Iris pigment epithelial cell (primary cell): ENCODE data around the gene TBX10.
"Not testable (repeated sequence)": the region's sequence is repeated elsewhere in the genome, so short reads cannot be mapped to it uniquely, and the experiment has no call there.

ENCODE experiments used
- DNase-seq: peaks from one replicate; pipeline ENCODE4 v3.0.0-alpha.2; 2011; ENCODE audit warnings: low read depth

Gene TBX10

GRCh38 chr11:67645521-67646461 lies 6.2 kb upstream of the TBX10 start:
- no peak for DNase-seq

DNA sequence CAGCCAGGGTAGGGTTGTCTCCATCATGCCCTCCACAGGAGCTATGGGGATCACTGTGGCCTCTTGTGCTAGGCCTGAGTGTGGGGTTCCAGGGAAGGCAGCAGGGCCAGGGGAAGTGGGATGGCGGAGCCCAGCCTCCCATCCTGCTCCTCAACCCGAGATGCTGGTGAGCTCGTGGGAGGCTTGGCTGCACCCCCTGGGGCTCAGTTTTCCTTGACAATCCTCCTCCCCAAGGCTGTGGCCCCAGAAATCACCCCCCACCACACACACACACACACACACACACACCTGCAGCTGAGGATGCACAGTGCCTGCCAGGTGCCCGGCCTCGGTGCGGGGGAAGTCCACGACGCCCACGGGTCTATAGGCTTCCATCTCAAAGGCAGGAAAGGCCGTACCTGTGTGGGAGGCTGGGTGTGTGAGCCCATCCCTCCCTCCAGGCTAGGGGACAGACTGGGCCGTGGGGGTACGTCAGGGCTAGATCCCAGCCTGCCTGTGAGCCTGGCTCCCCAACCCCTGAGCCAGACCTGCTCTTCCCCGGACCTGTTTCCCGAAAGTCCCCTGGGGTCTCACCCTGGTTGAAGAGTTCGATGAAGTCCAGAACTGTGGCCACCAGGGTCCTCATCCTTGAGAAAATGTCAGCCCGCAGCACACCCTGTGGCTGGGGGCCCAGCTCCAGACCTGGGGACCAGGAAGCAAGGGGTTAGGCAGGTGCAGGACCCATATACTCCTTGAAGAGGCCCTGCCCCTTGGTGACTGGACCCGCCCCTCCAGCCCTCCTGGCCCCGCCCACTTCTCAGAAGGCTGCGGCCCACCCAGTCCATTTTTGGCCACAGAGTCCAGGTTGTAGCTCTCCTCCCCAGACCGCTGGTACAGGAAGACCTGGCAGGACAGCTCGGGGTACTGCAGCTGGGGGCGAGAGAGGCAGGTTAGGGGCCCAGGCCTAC lies 5.2 kb upstream of the TBX10 start:
- DNase-seq, result no peak

GRCh38 chr11:67644042-67644441 lies 4.5 kb upstream of the TBX10 start:
- peak; percentile 9 for DNase-seq

DNA sequence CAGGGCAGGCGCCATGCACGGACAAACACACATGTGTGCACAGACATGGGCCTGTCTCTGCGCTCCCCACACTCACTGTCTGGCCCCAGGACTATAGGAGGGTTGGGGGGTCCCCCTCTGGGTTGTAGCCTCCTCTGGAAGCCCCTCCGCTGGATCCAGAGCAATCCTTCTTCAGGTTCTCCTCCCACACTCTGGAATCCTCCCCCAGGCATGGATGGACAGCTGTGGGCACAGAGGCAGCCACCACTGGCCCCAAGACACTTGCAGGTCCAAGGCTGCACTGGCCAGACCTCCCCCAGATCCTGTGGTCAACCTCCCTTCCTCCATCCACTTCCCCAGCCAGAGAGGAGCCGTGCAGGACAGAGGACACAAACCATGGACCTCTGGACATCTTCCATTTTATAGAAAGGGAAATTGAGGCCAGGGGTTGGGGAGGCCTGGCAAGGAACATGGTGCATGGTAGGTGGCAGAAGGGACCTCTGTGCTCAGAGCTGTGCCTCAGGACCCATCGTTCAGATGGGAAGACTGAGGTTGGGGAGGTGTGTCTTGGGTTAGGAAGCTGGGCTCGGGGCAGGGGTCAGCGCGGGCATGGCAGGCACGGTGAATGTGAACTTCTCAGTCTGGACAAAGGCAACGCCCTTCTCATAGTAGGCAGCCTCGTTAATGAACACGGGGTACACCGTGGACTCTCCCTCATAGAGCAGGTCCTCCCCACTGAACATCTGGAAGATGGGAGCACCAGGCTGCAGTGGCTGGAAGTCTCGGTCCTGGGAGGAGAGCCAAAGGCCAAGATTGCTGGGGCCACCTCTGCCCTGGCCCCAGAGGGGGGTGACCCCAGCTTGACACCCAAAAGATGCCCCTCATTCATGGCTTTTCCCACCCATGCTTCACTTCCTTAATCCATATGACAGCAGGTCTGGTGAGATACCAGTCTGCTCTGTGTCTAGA lies 2.9 kb upstream of the TBX10 start:
- DNase-seq, result no peak

- no peak for DNase-seq
These were observed 2.0 kb upstream of the TBX10 start for GRCh38 chr11:67641338-67642172.

- DNase-seq, result no peak
These were observed 1.3 kb upstream of the TBX10 start for GRCh38 chr11:67640758-67641337.

- DNase-seq, result peak; percentile 54
These were observed 626 bp upstream of the TBX10 start for GRCh38 chr11:67640021-67640757.

- DNase-seq, result no peak
These were observed 777 bp downstream of the TBX10 start for GRCh38 chr11:67638535-67639437.

DNA sequence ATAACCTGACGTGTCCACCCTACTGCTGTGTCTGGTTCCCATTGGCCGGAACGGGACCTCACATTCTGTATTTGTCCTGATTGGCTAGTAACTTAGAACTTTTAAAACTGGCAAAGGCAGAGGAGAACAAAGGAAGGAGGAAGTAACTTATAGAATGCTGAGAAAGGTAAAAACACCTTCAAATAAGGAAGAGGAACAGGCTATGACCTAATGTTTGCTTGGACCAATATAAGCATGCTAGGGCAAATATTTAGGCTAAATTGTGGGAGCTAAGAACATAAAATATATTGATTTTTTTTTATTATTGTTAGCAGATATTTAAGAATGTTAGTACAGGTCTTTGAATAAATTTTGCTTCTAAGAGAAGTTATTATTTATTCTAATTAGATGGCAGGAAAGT lies 2.1 kb downstream of the TBX10 start:
- not testable (repeated sequence) for DNase-seq

- no peak for DNase-seq
These were observed 2.6 kb downstream of the TBX10 start for GRCh38 chr11:67636962-67637361.

GRCh38 chr11:67635231-67635521 lies 4.4 kb downstream of the TBX10 start:
- DNase-seq, result no peak

GRCh38 chr11:67634366-67635230 lies 5.0 kb downstream of the TBX10 start:
- DNase-seq, result no peak

GRCh38 chr11:67633758-67634365 lies 5.7 kb downstream of the TBX10 start:
- no peak for DNase-seq

DNA sequence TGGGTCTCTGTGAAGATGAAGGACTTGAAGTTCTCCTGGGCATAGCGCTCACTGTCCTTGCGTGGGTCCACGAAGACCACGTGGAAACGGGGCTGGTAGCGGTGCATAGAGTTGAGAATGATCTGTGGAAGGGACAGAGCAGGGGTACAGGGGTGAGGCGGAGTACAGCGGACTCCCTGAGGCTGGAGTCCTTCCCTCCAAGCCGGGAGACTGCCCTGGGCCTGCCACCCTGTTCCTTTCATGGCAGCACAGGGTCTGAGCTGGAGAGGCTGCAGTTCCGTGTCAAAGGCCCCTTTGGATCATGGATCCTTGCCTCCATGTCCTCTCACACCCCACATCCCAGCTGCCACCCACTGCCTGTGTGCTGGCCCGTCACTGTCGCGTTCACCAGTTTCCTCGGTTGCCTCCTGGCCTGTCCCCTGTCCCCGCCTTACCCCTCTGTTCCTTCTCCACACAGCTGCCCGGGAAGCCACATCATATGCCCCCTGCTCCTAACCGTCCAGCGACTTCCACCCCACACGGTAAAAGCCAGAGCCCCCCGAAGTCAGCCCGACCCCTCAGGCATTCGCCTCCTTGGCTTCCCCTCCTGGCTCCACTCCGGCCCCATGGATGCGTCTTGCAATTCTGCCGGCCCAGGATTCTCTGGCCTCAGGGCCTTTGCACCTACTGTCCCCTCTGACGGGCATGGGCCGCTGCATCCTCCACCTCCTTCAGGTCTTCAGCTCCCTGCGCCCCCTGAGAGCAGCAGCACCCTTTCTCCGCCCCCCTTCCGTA lies 6.4 kb downstream of the TBX10 start:
- DNase-seq, result no peak

- no peak for DNase-seq
These were observed 7.2 kb downstream of the TBX10 start for GRCh38 chr11:67632175-67632981.

- DNase-seq, result no peak
These were observed 7.7 kb downstream of the TBX10 start for GRCh38 chr11:67631853-67632174.
